ENCODE data around the gene FUBP3.

- TF ChIP-seq POLR2AphosphoS5 (IDR thresholded peaks at IDR 0.05) (peak in 1 of 3 donors; percentile 36), CTCF (IDR thresholded peaks at IDR 0.05 in 8 of 11, conservative IDR thresholded peaks at IDR 0.05 in 3 of 11) (no peak)
Observed at GRCh38 chr9:130634191-130634768, 54.9 kb downstream of the FUBP3 start.
